Effector memory CD8-positive, alpha-beta T cell (primary cell): ENCODE measurements around the gene SECTM1.
"Not testable (repeated sequence)": the region's sequence is repeated elsewhere in the genome, so short reads cannot be mapped to it uniquely, and the experiment has no call there.

ENCODE experiments used
- ATAC-seq: fragments of 150-1000 bp; cut with Tn5 transposase; replicated peaks from 2 replicates; pipeline ENCODE4 v1.10.0; 2021; ENCODE audit warnings: mild to moderate bottlenecking, moderate library complexity
- DNase-seq, 3 experiments: peaks; one replicate each; pipeline ENCODE4 v3.0.0; 2021
- H3K27ac Mint-ChIP-seq, 2 donors: one replicate each; pipeline ENCODE4 v1.8.0; 2022; ENCODE audit warnings: mild to moderate bottlenecking in 2 of 2, mixed read lengths in 2 of 2, moderate library complexity in 2 of 2
- H3K27me3 Mint-ChIP-seq, 2 donors: one replicate each; pipeline ENCODE4 v1.8.0; 2022; ENCODE audit warnings: mixed read lengths in 2 of 2
- H3K36me3 Mint-ChIP-seq: one replicate; pipeline ENCODE4 v1.8.0; 2022; ENCODE audit warnings: mild to moderate bottlenecking, moderate library complexity, mixed read lengths; ENCODE audit not compliant: insufficient read depth
- H3K4me1 Mint-ChIP-seq, 2 donors: one replicate each; pipeline ENCODE4 v1.8.0; 2022; ENCODE audit warnings: low read depth in 2 of 2, mixed read lengths in 2 of 2
- H3K4me3 Mint-ChIP-seq, 2 donors: one replicate each; pipeline ENCODE4 v1.8.0; 2022; ENCODE audit warnings: mild to moderate bottlenecking in 2 of 2, mixed read lengths in 2 of 2, moderate library complexity in 2 of 2
- H3K9me3 Mint-ChIP-seq, 2 donors: one replicate each; pipeline ENCODE4 v1.8.0; 2022; ENCODE audit warnings: mixed read lengths in 2 of 2

Gene SECTM1

GRCh38 chr17:82348434-82348833, 14.9 kb upstream of the SECTM1 start:
- Mint-ChIP-seq H3K9me3 (no peaks in the 10 kb centered on the region), H3K27ac (no peak overlapping the region), H3K27me3 (peaks cover 14 to 38% of the 10 kb centered on the region in 2 donors), H3K4me1 (peaks cover 6 to 11% of the 10 kb centered on the region in 2 donors), H3K36me3 (no peaks in the 10 kb centered on the region), H3K4me3 (no peak overlapping the region)
- no peak for DNase-seq
- no peak for ATAC-seq

GRCh38 chr17:82347994-82348393, 14.4 kb upstream of the SECTM1 start:
- H3K36me3 Mint-ChIP-seq, ATAC-seq, H3K4me3 Mint-ChIP-seq, H3K27ac Mint-ChIP-seq, DNase-seq, H3K9me3 Mint-ChIP-seq: not testable (repeated sequence)
- peaks cover 6 to 11% of the 10 kb centered on the region in 2 donors for H3K4me1 Mint-ChIP-seq
- peaks cover 14 to 38% of the 10 kb centered on the region in 2 donors for H3K27me3 Mint-ChIP-seq

- Mint-ChIP-seq H3K4me3 (no peak overlapping the region), H3K36me3 (no peaks in the 10 kb centered on the region), H3K9me3 (no peaks in the 10 kb centered on the region), H3K27ac (no peak overlapping the region), H3K27me3 (peaks cover 14 to 35% of the 10 kb centered on the region in 2 donors), H3K4me1 (peaks cover 3 to 6% of the 10 kb centered on the region in 2 donors)
- DNase-seq: no peak
- no peak for ATAC-seq
Measured at GRCh38 chr17:82346342-82347300, 13.1 kb upstream of the SECTM1 start.

DNA sequence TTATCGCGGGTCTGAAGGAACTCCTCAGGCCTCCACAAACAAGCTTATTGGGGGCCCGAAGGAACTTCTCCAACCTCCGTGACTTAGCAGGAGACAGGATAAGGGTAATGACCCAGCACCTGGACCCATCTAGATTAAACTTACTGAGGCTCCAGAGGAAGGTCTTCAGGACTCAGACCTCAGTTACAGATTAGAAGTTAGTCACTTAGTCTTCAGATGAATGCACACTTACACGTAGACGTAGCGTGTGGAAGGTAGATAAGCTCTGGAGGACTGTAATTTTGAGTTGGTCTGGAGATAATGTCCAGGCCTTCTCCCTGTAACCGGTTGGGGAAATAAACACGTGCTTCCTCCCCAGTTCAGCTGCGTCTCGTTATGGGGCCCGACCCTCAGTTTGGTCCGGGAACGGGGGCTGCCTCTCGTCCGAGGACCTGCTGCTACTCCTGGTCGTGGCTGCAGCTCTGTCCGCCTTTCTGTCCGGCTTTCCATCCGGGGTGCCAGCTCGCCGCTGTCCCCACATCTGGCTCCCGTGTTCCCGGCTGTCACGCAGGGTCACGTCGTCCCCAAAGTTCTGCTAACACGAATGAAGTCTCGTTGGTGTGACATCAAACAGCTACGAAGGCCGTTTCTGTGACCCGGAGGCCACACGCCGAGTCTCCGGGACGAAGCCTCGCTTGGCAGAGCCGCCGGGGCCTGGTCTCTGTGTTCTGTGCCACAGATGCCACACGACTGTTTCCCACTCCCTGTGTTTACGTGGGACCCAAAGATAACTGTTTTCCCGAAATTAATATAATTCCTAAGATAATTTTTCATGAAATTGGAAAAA, 11.8 kb upstream of the SECTM1 start:
- H3K4me1 Mint-ChIP-seq: peaks cover 3 to 6% of the 10 kb centered on the region in 2 donors
- peaks cover 14 to 29% of the 10 kb centered on the region in 2 donors for H3K27me3 Mint-ChIP-seq
- DNase-seq (no peak), ATAC-seq (no peak)
- no peaks in the 10 kb centered on the region for H3K9me3 Mint-ChIP-seq
- H3K4me3 Mint-ChIP-seq: no peak overlapping the region
- H3K36me3 Mint-ChIP-seq: no peaks in the 10 kb centered on the region
- H3K27ac Mint-ChIP-seq: no peak overlapping the region

- peaks cover 3 to 6% of the 10 kb centered on the region in 2 donors for H3K4me1 Mint-ChIP-seq
- H3K9me3 Mint-ChIP-seq: no peaks in the 10 kb centered on the region
- no peak overlapping the region for H3K27ac Mint-ChIP-seq
- no peaks in the 10 kb centered on the region for H3K36me3 Mint-ChIP-seq
- no peak for ATAC-seq
- peaks cover 14 to 22% of the 10 kb centered on the region in 2 donors for H3K27me3 Mint-ChIP-seq
- no peak for DNase-seq
- H3K4me3 Mint-ChIP-seq: no peak overlapping the region
Measured at GRCh38 chr17:82344175-82344907, 10.8 kb upstream of the SECTM1 start.

DNA sequence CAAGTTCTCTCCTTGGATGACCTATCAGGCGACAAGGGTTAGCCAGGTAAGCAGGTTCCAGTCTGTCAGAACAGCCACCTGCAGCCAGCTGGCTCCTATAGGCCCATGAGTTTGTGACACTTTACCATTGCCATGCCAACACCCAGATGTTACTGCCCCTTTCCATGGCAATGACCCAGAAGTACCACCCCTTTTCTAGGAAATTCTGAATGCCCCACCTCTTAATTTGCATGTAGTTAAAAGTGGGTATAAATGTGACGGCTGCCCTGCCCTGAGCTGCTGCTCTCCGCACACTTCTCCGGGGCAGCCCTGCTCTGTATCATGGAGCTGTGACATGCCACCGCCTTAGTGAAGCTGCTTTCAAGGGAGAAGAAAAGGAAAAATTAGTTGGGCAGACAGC, 10.0 kb upstream of the SECTM1 start:
- no peak overlapping the region for H3K27ac Mint-ChIP-seq
- peaks cover 10 to 14% of the 10 kb centered on the region in 2 donors for H3K27me3 Mint-ChIP-seq

DNA sequence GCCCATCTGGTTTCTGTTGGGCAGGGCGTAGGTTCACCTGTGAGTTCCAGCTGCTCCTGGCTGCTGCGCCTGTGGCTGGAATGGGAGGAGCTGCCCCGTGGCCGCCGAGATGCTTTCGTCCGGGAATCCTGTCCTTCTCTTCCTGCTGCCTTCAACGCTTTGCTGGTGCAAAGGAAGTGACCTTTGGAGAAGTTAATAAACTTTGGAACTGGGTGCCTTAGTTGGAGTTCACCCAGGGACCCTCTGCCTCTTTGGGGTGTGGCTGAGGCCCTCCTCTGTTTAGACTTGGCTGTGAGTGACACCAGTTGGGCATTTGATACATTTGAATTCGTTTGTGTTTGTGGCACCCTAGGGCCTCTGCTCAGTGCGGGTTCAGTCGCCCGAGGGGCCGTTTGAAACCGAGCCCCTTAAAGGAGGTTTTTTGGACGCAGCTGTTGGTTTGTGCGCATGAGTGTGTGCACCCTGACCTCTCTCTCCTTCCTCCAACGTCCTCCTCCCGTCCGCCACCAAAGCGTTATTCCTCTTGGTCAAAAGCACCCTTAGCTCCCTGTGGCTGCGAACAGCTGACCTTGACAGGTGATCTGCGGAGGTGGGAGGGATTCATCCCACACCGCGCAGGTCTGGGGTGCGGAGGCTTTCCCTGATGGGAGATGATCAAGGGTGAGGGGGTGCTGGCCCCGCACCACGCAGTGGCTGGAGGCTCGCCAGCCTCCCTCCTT, 9.0 kb upstream of the SECTM1 start:
- H3K4me3 Mint-ChIP-seq: no peak overlapping the region
- H3K9me3 Mint-ChIP-seq: no peaks in the 10 kb centered on the region
- H3K36me3 Mint-ChIP-seq: no peaks in the 10 kb centered on the region
- DNase-seq (no peak), ATAC-seq (no peak)
- peaks cover 3 to 6% of the 10 kb centered on the region in 2 donors for H3K4me1 Mint-ChIP-seq
- H3K27ac Mint-ChIP-seq: no peak overlapping the region
- peaks cover 7 to 10% of the 10 kb centered on the region in 2 donors for H3K27me3 Mint-ChIP-seq

More for the DNA sequence above, 10.0 kb upstream of the SECTM1 start:
- ATAC-seq: no peak
- no peak for DNase-seq
- H3K4me1 Mint-ChIP-seq: peaks cover 3 to 6% of the 10 kb centered on the region in 2 donors
- no peaks in the 10 kb centered on the region for H3K9me3 Mint-ChIP-seq
- H3K4me3 Mint-ChIP-seq: no peak overlapping the region
- H3K36me3 Mint-ChIP-seq: no peaks in the 10 kb centered on the region

DNA sequence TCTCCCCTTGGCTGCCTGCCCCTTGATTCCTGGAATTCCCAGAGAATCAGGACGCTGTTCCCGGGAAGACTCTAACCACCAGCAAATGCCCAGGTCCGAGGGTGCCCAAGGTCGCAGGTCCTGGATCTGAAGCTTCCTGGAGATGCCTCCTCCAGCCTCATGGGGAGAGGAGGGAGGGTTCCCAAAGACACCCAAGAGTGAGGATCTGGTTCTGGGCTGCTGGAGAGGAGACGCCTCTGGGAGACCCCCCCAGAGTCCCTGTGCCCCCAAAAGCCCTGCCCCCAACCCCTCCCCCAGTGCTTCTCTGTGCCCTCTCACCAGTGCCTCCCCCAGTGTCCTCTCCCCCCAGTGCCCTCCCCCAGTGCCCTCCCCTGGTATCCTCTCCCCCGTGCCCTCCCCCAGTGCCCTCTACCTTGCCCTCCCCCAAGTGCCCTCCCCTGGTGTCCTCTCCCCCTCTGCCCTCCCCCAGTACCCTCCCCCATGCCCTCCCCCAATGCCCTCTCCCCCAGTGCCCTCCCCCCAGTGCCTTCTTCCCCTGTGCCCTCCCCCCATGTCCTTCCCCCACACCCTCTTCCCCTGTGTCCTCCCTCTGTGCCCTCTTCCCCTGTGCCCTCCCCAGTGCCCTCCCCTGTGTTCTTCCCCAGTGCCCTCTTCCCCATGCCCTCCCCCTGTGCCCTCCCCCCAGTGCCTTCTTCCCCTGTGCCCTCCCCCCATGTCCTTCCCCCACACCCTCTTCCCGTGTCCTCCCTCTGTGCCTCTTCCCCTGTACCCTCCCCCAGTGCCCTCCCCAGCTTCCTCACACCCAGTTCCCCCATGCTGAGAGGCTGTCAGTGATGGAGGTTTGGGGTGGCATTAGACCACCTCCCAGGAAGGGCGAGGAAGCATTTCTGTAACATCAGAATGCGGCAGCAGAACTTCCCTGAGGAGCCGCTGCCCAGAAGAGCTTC, 6.3 kb upstream of the SECTM1 start:
- no peak overlapping the region for H3K4me3 Mint-ChIP-seq
- no peaks in the 10 kb centered on the region for H3K9me3 Mint-ChIP-seq
- peaks cover 0 to 3% of the 10 kb centered on the region in 2 donors for H3K27me3 Mint-ChIP-seq
- DNase-seq: no peak
- ATAC-seq: no peak
- H3K27ac Mint-ChIP-seq: no peak overlapping the region
- H3K4me1 Mint-ChIP-seq: peaks cover 9 to 11% of the 10 kb centered on the region in 2 donors
- H3K36me3 Mint-ChIP-seq: no peaks in the 10 kb centered on the region

GRCh38 chr17:82338858-82339633, 5.5 kb upstream of the SECTM1 start:
- ATAC-seq (no peak), DNase-seq (no peak)
- Mint-ChIP-seq H3K9me3 (no peaks in the 10 kb centered on the region), H3K36me3 (no peaks in the 10 kb centered on the region), H3K4me1 (peaks cover 11 to 17% of the 10 kb centered on the region in 2 donors), H3K27me3 (peaks cover 0 to 5% of the 10 kb centered on the region in 2 donors), H3K4me3 (no peak overlapping the region), H3K27ac (no peak overlapping the region)

- DNase-seq: no peak
- peaks cover 0 to 24% of the 10 kb centered on the region in 2 donors for H3K27me3 Mint-ChIP-seq
- no peaks in the 10 kb centered on the region for H3K9me3 Mint-ChIP-seq
- H3K36me3 Mint-ChIP-seq: peaks cover under 1% of the 10 kb centered on the region
- peak overlapping the region; percentile 99 for H3K4me3 Mint-ChIP-seq
- H3K4me1 Mint-ChIP-seq: peaks cover 15 to 22% of the 10 kb centered on the region in 2 donors
- peak; percentile 35 for ATAC-seq
- peak overlapping the region; percentile 92 to 96 for H3K27ac Mint-ChIP-seq
Measured at GRCh38 chr17:82334622-82335394, 1.2 kb upstream of the SECTM1 start.

DNA sequence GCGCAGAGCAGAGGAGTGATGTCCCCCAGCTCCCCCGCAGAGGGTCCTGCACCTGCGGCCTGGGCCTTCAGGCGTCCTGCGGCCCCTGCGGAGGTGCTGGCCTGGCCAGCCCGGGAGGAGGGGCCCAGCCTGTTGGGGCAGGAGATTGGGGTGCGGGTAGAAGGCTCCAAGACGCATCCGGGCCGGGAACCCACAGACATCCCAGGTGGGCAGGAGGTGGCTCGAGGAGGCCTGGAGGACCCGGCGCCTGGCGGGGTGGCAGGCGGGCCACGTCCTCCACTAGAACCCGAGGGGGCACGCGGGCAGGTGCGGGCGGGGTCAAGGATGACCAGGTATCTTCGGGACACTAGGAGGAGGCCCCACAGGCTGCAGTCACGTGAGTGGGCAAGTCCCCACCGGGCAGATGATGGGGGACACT, 647 bp upstream of the SECTM1 start:
- Mint-ChIP-seq H3K4me3 (peak overlapping the region; percentile 99), H3K36me3 (peaks cover 4% of the 10 kb centered on the region), H3K27me3 (peaks cover 0 to 24% of the 10 kb centered on the region in 2 donors), H3K9me3 (no peaks in the 10 kb centered on the region), H3K27ac (peak overlapping the region; percentile 92 to 96), H3K4me1 (peaks cover 15 to 22% of the 10 kb centered on the region in 2 donors)
- no peak for DNase-seq
- no peak for ATAC-seq
